GM23248 (cell line): ENCODE results near the gene PHRF1. TPM values are rescaled to one million over a fixed set of nuclear protein-coding genes. Genes with fewer than 3 reads are reported as not detected.

Source experiments
- DNase-seq: peaks from one replicate; pipeline ENCODE4 v3.0.0-alpha.2; 2015
- H2AFZ ChIP-seq: fragments of 200-600 bp; sonication (generic); 2 replicates; pipeline ENCODE4 v1.6.1; 2016; ENCODE audit warnings: antibody characterized with exemption
- H3F3A ChIP-seq: fragments of 200-600 bp; sonication (generic); 2 replicates; pipeline ENCODE4 v1.6.1; 2016; ENCODE audit warnings: mild to moderate bottlenecking, antibody characterized with exemption, mixed run types; ENCODE audit not compliant: insufficient read depth
- H3K27ac ChIP-seq: fragments of 200-600 bp; sonication (generic); 2 replicates; pipeline ENCODE4 v1.5.1; 2016; ENCODE audit warnings: mild to moderate bottlenecking
- H3K27me3 ChIP-seq: fragments of 200-600 bp; sonication (generic); replicated peaks from 2 replicates; pipeline ENCODE4 v1.6.1; 2016; ENCODE audit warnings: mild to moderate bottlenecking; ENCODE audit not compliant: insufficient read depth
- H3K36me3 ChIP-seq: fragments of 200-600 bp; sonication (generic); 2 replicates; pipeline ENCODE4 v1.6.1; 2016; ENCODE audit warnings: low read depth, mild to moderate bottlenecking
- H3K4me1 ChIP-seq: fragments of 200-600 bp; sonication (generic); 2 replicates; pipeline ENCODE4 v1.6.1; 2016; ENCODE audit warnings: mild to moderate bottlenecking; ENCODE audit not compliant: insufficient read depth
- H3K4me2 ChIP-seq: fragments of 200-600 bp; sonication (generic); one replicate; pipeline ENCODE4 v1.6.1; 2016; ENCODE audit warnings: mild to moderate bottlenecking; ENCODE audit not compliant: unreplicated experiment
- H3K4me3 ChIP-seq: fragments of 200-600 bp; sonication (generic); 2 replicates; pipeline ENCODE4 v1.5.1; 2016; ENCODE audit warnings: mild to moderate bottlenecking
- H3K79me2 ChIP-seq: fragments of 200-600 bp; sonication (generic); 2 replicates; pipeline ENCODE4 v1.6.1; 2016; ENCODE audit warnings: mild to moderate bottlenecking; ENCODE audit not compliant: insufficient read depth
- H3K9ac ChIP-seq: fragments of 200-600 bp; sonication (generic); 2 replicates; pipeline ENCODE4 v1.6.1; 2016; ENCODE audit warnings: mild to moderate bottlenecking
- H3K9me2 ChIP-seq: fragments of 200-600 bp; sonication (generic); 2 replicates; pipeline ENCODE4 v1.6.1; 2016; ENCODE audit warnings: mixed run types, mild to moderate bottlenecking, moderate library complexity; ENCODE audit not compliant: insufficient read depth
- H3K9me3 ChIP-seq: fragments of 200-600 bp; sonication (generic); one replicate; pipeline ENCODE4 v1.6.1; 2017; ENCODE audit warnings: low read depth
- H4K20me1 ChIP-seq: fragments of 200-600 bp; sonication (generic); 2 replicates; pipeline ENCODE4 v1.6.0; 2016; ENCODE audit not compliant: insufficient read depth
- EZH2 ChIP-seq: fragments of 200-600 bp; sonication (generic); IDR thresholded peaks from 2 replicates; pipeline ENCODE4 v1.6.1; 2018; ENCODE audit warnings: antibody characterized with exemption, mild to moderate bottlenecking; ENCODE audit not compliant: insufficient read depth, poor library complexity, severe bottlenecking
- EZH2phosphoT487 ChIP-seq: fragments of 200-600 bp; sonication (generic); IDR thresholded peaks from 2 replicates; pipeline ENCODE4 v1.6.1; 2018; ENCODE audit warnings: antibody characterized with exemption, moderate library complexity, mild to moderate bottlenecking, low read depth; ENCODE audit not compliant: insufficient read depth
- whole genome bisulfite sequencing, 2 experiments: methylation state at CpG; one replicate each; pipeline ENCODE4 v1.1.6; 2015 to 2017; ENCODE audit warnings: low lambda C conversion rate in 2 of 2, low coverage in 1 of 2; ENCODE audit errors: missing lambda C conversion rate in 2 of 2; 5-methylcytosine and 5-hydroxymethylcytosine counted together
- in situ Hi-C: fragments of 300-500 bp; cut with MboI; formaldehyde crosslinking; loops from 2 replicates; pipeline ENCODE4 v1.15.0; 2020
- polyA plus RNA-seq: library from polyadenylated mRNA; unstranded; fragments of >200 nt; fragmentation: Nextera tagmentation; extraction: Ambion mirVana; gene quantifications from 2 replicates; pipeline ENCODE4 v1.2.1, GENCODE V29; 2016
- total RNA-seq: library from RNA; depleted of rRNA; stranded (reverse); fragments of >200 nt; shearing (Covaris generic); gene quantifications from 2 replicates; pipeline ENCODE4 v1.2.3, GENCODE V29; 2014

The PHRF1 gene
- total and polyA plus RNA-seq, 2 experiments from 2014 or later = 10.9 to 27.7 TPM

DNA sequence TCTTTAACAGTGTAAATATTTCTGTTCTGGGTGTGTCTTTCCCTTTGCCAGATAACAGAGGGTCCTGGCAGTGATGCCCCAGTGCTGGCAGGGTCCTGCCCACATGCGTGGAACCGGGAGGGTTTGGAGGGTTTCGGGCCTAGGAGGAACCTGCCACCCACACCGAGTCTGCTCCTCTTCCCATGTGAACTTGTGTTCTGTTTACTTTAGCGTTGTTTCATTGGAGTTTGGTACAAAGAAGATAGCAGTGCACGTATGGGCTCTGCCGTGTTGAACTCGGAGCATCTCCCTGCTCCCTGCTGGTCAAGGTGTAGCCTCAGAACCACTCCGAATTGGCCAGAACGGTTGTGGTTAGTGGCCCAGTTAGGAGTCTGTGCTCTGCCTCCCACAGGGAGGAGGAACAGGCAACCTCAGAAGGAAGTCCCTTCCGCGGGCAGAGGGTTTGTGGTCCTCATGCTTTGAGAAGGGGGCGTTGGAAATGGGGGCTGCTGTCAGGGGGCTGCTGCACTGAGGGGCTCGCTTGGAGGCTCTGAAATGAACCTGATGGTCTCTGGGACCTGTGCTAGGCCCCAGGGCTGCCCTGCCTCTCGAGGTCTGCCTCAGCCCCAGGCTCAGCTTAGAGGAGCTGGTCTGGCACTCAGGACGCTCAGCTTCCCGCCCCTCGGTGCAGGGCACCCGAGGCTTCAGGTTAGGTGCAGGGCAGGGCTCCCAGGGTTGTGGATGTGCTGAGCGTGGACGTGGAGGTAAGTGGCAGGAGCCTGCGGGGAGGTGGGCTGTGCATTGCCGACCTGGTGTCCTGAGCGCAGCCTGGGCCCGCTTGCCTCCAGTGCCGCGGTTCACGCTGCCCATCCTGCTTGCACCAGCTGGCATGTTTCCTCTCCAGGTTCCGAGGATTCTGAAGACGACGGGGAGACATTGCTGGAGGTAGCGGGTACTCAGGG lies 10.4 kb downstream of the PHRF1 start:
- H3K79me2 ChIP-seq = peaks cover 93% of the 10 kb centered on the region
- H4K20me1 ChIP-seq = 0 out of 2 replicates have a peak, but pooled peaks cover under 1% of the 10 kb centered on the region
- H3K36me3 ChIP-seq = peaks cover 5% of the 10 kb centered on the region; the same call in 1 of the 2 replicates

DNA sequence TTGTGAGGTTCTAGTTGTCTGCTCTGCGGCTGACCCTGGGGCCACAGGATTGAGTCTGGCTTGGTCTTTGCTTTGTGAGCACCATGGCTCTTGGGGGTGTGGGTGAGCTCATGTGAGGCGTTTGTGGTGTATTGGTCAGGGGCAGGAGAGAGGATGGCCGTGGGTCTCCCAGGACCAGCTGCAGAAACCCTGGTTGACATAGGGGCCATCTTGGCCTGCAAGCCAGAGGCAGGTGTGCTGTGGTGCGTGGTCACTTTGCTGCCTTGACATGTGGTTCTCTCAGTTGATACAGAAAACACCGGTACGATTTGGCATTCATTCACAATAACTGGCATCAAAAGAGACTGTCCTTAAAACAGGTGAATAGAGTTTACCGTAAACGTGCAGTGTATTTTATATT lies 11.3 kb downstream of the PHRF1 start:
- Histone ChIP-seq H3K4me1 (0 out of 2 replicates have a peak, but pooled peaks cover 4% of the 10 kb centered on the region), H3K4me2 (no peak overlapping the region), H3K9me2 (no peaks in the 10 kb centered on the region), H3K79me2 (peaks cover 88% of the 10 kb centered on the region), H3K27ac (peak overlapping the region; percentile 43; the same call in 1 of the 2 replicates), H3K4me3 (no peak overlapping the region), H2AFZ (no peak overlapping the region), H3K36me3 (peaks cover 5% of the 10 kb centered on the region; the same call in 1 of the 2 replicates), H3K27me3 (no peaks in the 10 kb centered on the region), H3K9ac (no peak overlapping the region), H4K20me1 (no peaks in the 10 kb centered on the region), H3F3A (no peaks in the 10 kb centered on the region), H3K9me3 (no peaks in the 10 kb centered on the region)
- in situ Hi-C loops = no loop called here
- WGBS, 2 experiments = 81 to 86% methylated on average over 8 of the region's 8 CpGs
- DNase-seq = no peak
- TF ChIP-seq EZH2phosphoT487 (no peak), EZH2 (no peak)

More for the DNA sequence above, 10.4 kb downstream of the PHRF1 start:
- no peak for TF ChIP-seq EZH2
- no peak for TF ChIP-seq EZH2phosphoT487
- Histone ChIP-seq H3K9ac (no peak overlapping the region), H3K4me2 (no peak overlapping the region), H3K27ac (no peak overlapping the region), H3K9me2 (no peaks in the 10 kb centered on the region), H3K27me3 (no peaks in the 10 kb centered on the region), H2AFZ (no peak overlapping the region), H3K4me3 (no peak overlapping the region), H3K9me3 (no peaks in the 10 kb centered on the region), H3F3A (no peaks in the 10 kb centered on the region), H3K4me1 (0 out of 2 replicates have a peak, but pooled peaks cover 4% of the 10 kb centered on the region)
- in situ Hi-C loops = no loop called here
- WGBS, 2 experiments = 87 to 88% methylated on average over 29 to 32 of the region's 32 CpGs
- DNase-seq = no peak

DNA sequence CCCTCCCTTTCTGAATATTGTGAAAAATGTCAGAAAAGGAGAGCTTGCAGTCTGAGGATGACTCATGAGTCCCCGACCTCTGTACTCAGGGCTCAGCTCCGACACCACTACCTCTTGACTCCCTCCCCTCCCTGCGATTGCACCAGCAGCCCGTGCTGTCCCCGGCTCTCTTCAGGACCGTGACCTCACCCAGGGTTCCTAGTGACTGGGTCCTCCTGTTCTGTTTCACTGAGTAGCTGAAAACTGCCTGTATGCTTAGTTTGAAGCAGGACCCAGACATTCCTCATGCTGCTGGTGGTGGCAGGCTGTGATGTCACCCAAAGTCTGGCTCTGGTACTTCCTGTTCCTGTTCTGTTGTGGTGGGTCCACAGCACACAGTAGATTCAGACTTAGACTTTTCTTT lies 11.7 kb downstream of the PHRF1 start:
- Histone ChIP-seq H3K27me3 (no peaks in the 10 kb centered on the region), H3F3A (no peaks in the 10 kb centered on the region), H3K4me2 (no peak overlapping the region), H3K27ac (peak overlapping the region; percentile 43), H3K9ac (no peak overlapping the region), H3K4me1 (0 out of 2 replicates have a peak, but pooled peaks cover 4% of the 10 kb centered on the region), H3K9me2 (no peaks in the 10 kb centered on the region), H3K79me2 (peaks cover 88% of the 10 kb centered on the region), H3K36me3 (peaks cover 5% of the 10 kb centered on the region; the same call in 1 of the 2 replicates), H3K9me3 (no peaks in the 10 kb centered on the region), H3K4me3 (no peak overlapping the region), H4K20me1 (no peaks in the 10 kb centered on the region), H2AFZ (no peak overlapping the region)
- in situ Hi-C loops = no loop called here
- WGBS, 2 experiments = 46 to 61% methylated on average over 6 of the region's 6 CpGs
- no peak for TF ChIP-seq EZH2
- no peak for TF ChIP-seq EZH2phosphoT487
- peak; percentile 67 for DNase-seq

DNA sequence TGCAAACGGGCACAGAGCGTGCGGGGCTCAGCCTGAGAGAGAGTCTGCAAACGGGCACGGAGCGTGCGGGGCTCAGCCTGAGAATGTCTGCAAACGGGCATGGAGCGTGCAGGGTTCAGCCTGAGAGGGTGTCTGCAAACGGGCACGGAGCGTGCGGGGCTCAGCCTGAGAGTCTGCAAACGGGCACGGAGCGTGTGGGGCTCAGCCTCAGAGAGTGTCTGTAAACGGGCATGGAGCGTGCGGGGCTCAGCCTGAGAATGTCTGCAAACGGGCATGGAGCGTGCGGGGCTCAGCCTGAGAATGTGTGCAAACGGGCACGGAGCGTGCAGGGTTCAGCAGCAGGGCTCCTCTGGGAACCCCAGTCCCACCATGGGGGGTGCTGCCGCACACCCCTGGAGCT lies 13.5 kb downstream of the PHRF1 start:
- no peak for DNase-seq
- no peaks in the 10 kb centered on the region for H4K20me1 ChIP-seq
- no peak overlapping the region for H3K9ac ChIP-seq
- H3F3A ChIP-seq = no peaks in the 10 kb centered on the region
- H3K27ac ChIP-seq = no peak overlapping the region
- H3K9me3 ChIP-seq = no peaks in the 10 kb centered on the region
- H3K4me2 ChIP-seq = no peak overlapping the region
- H2AFZ ChIP-seq = no peak overlapping the region
- 90 to 91% methylated on average over 13 to 26 of the region's 26 CpGs for WGBS, 2 experiments
- H3K79me2 ChIP-seq = peaks cover 88% of the 10 kb centered on the region
- TF ChIP-seq EZH2phosphoT487 (no peak), EZH2 (no peak)
- H3K27me3 ChIP-seq = no peaks in the 10 kb centered on the region
- in situ Hi-C loops = no loop called here
- peaks cover 5% of the 10 kb centered on the region; the same call in 1 of the 2 replicates for H3K36me3 ChIP-seq
- H3K4me1 ChIP-seq = 0 out of 2 replicates have a peak, but pooled peaks cover 4% of the 10 kb centered on the region
- no peaks in the 10 kb centered on the region for H3K9me2 ChIP-seq
- no peak overlapping the region for H3K4me3 ChIP-seq
